Measurements from ENCODE around the gene FAF1. TPM values are rescaled to one million over a fixed set of nuclear protein-coding genes. Genes with fewer than 3 reads are reported as not detected.

Gene FAF1
- total and polyA plus RNA-seq, 8 donors, result 20.1 to 144 (median 27.4) TPM

DNA sequence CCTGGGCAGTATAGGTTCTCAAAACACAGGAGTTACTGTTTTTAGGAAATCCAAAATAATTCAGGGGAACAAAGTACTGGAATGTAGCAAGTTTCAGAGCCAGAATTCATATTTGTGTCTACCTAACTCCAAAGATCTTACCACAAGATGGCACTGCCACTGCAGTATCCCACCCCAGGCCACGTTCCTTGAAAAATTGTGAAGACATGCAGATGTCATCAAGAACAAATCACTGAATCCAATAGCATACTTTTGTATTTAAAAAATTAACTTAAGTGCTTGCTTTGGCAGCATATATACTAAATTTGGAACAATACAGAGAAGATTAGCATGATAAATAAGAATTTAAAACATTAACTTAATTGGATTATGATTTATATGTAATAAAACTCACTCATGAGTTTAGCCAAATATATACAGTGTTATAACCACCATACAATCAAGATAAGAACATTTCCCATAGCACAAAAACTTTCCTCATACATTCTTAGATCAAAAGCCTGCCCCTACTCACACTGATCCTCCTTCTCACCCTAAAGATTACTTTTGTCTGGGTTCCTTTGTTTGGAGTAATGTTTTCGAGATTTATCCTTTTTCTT is 209.9 kb downstream of the FAF1 start:
- DNase-seq, result peak in 1 of 2 donors; percentile 37
- 37 to 47% (median 46%) methylated on average over 2 of the region's 2 CpGs for WGBS, 5 donors
- H3K36me3 ChIP-seq, result peaks cover 0 to 6% (median 0%) of the 10 kb centered on the region in 4 donors
- TF ChIP-seq POLR2A (IDR thresholded peaks at IDR 0.05) (no peak), EP300 (IDR thresholded peaks at IDR 0.05) (no peak), CTCF (IDR thresholded peaks at IDR 0.05) (no peak), POLR2AphosphoS5 (IDR thresholded peaks at IDR 0.05) (no peak)
- intact Hi-C loops (cut with DNase I; ENCODE audit: low total_unique reads), result no loop called here
- no peaks in the 10 kb centered on the region for H3K4me1 ChIP-seq
- no peak overlapping the region for H3K27ac ChIP-seq
- no peaks in the 10 kb centered on the region for H3K27me3 ChIP-seq
- no peaks in the 10 kb centered on the region for H3K9me3 ChIP-seq
- H3K4me3 ChIP-seq, result no peak overlapping the region

- TF ChIP-seq CTCF (IDR thresholded peaks at IDR 0.05) (no peak), POLR2A (IDR thresholded peaks at IDR 0.05) (no peak)
- Histone ChIP-seq H3K27me3 (no peaks in the 10 kb centered on the region), H3K36me3 (peaks cover 0 to 21% (median 18%) of the 10 kb centered on the region in 4 donors), H3K4me1 (no peaks in the 10 kb centered on the region), H3K9me3 (no peaks in the 10 kb centered on the region), H3K27ac (no peak overlapping the region), H3K4me3 (no peak overlapping the region)
- intact Hi-C loops (cut with DNase I; ENCODE audit: low total_unique reads), result no loop called here
- DNase-seq, result no peak
- WGBS, 5 donors, result 38 to 83% (median 48%) methylated on average over 1 of the region's 1 CpG
Observed at GRCh38 chr1:50747394-50747793, 212.7 kb downstream of the FAF1 start.

DNA sequence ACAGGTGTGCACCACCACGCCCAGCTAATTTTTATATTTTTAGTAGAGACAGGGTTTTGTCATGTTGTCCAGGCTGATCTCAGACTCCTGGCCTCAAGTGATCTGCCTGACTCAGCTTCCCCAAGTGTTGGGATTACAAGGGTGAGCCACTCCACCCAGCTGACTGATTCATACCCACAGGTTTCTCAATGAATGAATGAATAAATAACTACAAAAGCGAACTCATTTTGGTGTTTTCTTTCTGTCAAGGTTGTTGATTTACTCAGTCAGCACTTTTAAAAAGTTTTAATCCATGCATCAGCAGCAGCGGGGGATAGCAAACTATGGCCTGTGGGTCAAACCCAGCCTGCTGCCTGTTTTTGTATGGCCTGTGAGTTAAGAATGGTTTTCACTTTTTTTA is 217.5 kb downstream of the FAF1 start:
- 82 to 99% (median 98%) methylated on average over 3 of the region's 3 CpGs for WGBS, 5 donors
- TF ChIP-seq CTCF (IDR thresholded peaks at IDR 0.05) (no peak), POLR2A (IDR thresholded peaks at IDR 0.05) (no peak), EP300 (IDR thresholded peaks at IDR 0.05) (no peak), POLR2AphosphoS5 (IDR thresholded peaks at IDR 0.05) (no peak)
- H3K4me3 ChIP-seq, result no peak overlapping the region
- H3K9me3 ChIP-seq, result no peaks in the 10 kb centered on the region
- no peak for DNase-seq
- no peaks in the 10 kb centered on the region for H3K4me1 ChIP-seq
- intact Hi-C loops (cut with DNase I; ENCODE audit: low total_unique reads), result no loop called here
- H3K36me3 ChIP-seq, result peaks cover 3 to 37% (median 28%) of the 10 kb centered on the region in 4 donors
- H3K27ac ChIP-seq, result no peak overlapping the region
- no peaks in the 10 kb centered on the region for H3K27me3 ChIP-seq

DNA sequence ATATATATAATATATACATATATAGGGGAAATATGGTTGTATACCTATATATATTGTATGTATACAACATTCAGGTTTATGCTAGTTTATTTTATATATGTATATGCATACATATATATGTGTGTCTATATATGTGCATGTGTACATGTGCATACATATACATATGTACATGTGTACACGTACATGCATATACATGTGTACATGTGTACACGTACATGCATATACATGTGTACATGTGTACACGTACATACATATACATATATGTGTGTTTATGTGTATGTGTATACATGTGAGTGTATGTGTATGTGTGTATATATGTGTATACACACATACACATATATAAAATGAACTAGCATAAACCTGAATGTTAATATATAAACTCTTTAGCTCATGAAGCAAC is 220.9 kb downstream of the FAF1 start:
- 87 to 95% (median 91%) methylated on average over 3 of the region's 3 CpGs for WGBS, 5 donors
- no peaks in the 10 kb centered on the region for H3K9me3 ChIP-seq
- no peak overlapping the region for H3K27ac ChIP-seq
- intact Hi-C loops (cut with DNase I; ENCODE audit: low total_unique reads), result no loop called here
- TF ChIP-seq EP300 (IDR thresholded peaks at IDR 0.05) (no peak), POLR2A (IDR thresholded peaks at IDR 0.05) (no peak), POLR2AphosphoS5 (IDR thresholded peaks at IDR 0.05) (no peak), CTCF (IDR thresholded peaks at IDR 0.05) (no peak)
- no peak overlapping the region for H3K4me3 ChIP-seq
- no peaks in the 10 kb centered on the region for H3K27me3 ChIP-seq
- H3K4me1 ChIP-seq, result no peaks in the 10 kb centered on the region
- no peak for DNase-seq
- H3K36me3 ChIP-seq, result peaks cover 3 to 46% (median 38%) of the 10 kb centered on the region in 4 donors
